ENCODE measurements around the gene FILIP1L.

The FILIP1L gene

DNA sequence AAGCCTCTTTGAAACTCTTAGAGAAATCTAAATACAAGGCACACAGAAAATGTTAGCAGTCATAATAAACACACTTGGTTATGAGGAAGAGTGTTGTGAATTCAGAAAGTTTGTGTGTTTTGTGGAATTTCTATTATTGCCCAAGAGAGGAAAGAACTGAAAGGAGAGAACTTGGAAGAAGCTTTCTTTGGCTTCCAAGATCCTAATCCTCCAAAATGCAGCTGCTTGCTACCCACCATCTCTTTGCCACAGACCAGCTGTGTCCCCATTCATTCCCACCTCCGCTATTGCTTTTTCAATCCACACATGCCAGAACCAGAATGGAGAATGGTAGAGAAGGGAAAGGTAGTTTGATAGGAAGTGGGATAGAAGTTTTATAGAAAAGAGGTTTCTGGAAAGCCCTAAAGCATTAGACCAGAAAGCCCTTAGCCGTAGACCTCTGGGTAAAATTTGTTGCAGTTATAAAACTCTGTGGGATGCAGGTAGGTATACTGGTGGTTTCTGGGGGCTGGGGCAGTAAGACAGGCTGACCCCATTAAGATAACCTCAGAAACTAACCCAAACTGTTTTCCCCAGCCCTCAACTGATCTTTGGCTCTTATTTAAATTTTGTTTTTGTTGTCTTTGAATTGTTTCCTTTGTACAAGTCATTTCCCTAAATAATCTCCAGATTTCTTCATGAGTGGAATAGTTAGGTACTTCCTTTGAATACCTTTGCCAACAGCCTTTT is 108.5 kb downstream of the FILIP1L start:
- no peak for DNase-seq

DNA sequence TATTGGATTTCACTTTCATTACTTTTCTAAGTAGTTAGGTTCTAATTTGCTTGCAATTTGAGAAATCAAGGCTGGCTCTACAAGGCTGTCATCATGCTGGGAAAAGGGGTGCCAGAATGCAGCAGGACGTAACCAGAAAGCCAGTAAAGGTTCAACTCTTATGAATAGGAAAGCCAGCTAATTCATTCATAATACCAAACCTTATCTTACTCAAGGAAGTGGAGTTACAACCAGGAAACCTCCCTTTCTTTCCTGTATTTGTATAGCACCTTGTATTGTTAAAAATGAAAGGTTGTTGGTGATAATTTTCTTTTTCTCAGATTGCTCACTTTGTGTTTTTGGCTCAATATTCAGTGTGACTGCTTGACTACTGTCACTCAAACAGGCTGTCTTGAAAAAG is 109.4 kb downstream of the FILIP1L start:
- DNase-seq: no peak

DNA sequence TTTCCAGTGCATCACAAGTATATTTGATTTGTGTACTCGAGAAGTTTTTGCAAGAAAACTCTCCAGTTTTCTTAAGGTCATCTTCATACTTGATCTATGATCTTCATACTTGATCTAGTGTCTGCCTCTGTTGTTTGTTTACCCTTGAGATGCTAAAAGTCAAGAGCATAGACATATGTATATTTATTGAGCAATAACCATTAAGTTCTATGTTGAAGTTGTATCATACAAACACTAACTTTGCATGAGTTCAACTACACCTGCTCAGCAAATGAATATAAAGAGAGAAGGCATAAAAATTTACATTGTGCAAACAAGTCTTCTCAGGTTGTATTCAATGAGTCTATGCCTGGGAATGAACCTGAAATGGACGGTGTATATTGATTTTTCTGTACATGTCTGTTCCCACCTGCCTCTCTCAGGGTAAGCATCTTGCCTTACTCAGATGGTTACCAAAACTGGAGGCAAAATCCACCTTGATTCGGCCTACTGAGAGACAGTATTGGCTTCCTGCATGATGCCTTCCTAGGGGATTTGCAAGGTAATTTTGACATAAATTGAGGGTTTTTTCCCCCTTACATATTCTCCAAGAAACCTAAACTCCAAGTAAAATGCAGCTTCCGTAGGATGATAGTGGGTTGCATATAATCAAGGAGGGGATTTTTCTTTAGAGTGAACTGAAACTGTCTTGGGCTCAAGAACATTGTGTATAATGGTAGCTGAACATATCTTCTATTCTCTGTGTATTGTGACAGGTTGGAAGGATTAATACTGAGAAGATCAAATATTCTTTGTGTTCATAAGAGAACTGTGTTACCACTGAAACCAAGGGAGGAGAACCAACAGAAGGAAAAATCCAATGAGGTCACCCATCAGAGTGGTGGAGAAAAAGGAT is 110.4 kb downstream of the FILIP1L start:
- DNase-seq: no peak

DNA sequence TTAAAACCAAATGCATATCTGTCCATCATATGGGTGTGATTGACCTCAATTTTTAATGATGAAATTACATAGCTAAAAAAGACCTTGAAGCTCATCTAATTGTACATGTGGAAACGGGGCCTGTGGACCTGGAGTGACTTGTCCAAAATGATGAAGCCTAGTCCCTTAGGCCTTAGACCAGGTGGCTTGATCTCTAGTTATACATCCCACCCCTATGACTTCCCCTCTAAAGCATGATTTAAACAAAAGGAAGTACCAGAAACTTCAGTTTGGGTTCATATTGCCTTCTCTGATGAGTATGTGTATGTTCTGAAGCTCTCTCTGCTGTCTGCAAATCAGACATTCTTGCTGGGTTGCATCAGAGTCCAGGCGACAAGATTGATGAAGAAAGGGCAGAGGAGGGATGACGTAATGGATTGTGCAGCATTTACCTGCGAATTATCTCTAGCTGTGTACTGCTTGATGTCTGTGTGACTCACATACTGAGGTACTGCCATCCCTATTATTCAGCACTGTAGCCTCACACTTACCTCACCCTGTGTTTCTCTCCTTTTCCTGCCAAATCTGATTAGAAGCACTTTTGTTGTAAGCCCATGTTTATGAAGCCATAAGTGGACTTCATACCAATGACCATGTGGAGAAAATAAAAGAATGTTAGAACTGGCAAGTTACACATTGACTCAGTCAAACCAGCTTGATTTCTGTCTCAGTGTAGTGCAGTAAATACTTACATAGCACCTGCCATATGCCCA is 111.5 kb downstream of the FILIP1L start:
- no peak for DNase-seq

DNA sequence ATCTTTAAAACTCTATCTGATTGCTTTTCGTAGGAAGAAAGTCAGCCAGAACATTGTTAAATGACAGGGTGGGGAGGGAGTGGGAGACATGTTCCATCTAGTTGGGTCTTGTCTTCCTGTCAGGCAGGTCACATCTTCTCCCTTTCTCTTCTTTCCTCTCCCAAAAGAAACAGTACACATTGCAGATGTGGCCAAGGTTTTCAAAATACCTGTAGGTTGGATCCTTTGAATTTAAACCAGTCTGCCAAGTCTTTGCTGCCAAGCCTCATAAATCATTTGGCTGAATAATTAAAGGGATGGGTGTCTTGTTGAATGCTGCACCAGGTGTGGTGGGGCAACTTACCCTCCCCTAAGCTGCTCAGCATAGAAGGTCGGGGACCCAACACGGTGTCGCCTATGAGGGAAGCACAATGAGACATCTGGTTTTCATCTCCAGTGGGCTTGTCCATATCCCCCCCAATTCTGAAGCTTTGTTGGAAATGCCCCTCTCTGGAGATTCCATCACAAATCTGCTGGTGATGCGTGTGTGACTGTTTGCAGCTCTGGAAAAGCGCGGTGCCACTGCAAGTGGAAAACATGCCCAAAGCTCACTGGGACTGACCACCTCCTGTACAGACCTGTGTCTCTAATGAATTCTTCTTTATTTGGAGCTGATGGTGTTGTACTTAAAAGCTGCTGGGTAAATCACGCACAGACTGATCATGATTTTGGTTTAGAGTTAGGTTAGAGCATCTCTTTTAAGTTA is 112.6 kb downstream of the FILIP1L start:
- no peak for DNase-seq

DNA sequence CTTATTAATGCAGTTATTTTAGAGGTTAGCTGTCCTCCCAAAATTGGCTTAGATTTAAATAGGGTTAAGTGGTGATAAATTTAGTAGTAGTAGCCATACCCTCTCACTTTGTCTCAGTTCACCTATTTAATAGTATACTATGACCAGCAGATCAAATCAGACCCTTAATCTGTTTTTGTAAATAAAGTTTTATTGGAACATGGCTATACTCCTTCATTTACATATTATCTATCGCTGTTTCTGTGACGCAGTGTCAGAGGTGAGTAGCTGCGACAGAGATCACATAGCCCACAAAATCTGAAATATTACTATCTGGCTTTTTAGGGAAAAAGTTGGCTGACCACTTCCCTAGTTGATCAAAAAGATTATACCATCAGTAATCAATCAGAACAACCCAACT is 113.2 kb downstream of the FILIP1L start:
- no peak for DNase-seq

DNA sequence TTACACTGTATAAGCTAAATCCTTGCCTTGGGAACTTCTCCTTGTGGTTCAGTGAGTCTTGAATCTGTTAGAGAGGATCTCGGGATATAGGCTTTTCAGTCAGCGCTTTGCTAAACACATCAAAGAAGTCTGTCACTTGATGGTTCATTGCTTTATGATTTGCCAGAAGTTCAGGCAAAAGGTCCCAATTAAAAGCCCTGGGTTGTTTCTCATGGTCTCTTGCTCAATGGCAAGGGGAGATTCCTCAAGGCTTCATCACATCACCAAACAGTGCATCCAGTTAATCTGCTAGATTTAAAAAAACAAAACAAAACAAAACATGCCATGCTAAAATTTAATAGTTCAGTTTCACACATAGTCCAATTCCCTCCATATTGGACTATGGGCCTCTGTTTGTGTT is 114.8 kb downstream of the FILIP1L start:
- no peak for DNase-seq

DNA sequence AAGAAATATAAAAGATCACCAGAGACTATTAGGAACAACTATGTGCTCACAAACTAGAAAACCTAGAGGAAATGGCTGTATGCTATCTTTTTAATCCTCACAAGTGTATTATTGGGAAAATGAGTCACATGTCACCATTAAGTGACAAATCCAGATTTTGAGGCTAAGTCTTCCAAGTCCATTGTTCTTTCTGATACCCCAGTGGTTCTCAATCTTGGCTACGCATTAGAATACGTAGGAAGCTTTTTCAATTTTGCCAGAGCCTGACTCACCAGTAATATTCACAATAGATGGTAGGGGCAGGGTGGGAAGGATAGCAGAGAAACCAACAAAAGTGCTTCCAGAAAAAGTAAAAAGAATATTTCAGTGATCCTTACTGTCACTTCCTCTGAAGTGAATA is 117.0 kb downstream of the FILIP1L start:
- no peak for DNase-seq

DNA sequence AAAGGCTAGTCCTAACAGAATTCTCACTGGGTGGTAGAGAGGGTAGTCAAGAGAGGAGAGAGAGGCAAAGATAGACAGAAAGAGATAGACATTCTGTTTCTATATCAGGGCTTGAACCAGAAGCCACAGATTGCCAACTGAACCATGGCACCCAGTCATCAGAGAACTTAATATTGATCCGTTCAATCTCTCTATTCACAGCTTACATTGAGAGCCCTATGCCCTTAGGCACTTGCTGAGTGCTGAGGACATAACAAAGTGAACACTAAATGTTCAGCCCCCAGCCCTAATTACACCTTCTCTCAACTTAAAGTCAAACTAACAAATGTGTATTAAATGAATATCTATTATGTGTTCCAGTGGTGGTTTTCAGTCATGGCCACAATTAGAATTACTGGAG is 124.1 kb downstream of the FILIP1L start:
- DNase-seq: no peak

DNA sequence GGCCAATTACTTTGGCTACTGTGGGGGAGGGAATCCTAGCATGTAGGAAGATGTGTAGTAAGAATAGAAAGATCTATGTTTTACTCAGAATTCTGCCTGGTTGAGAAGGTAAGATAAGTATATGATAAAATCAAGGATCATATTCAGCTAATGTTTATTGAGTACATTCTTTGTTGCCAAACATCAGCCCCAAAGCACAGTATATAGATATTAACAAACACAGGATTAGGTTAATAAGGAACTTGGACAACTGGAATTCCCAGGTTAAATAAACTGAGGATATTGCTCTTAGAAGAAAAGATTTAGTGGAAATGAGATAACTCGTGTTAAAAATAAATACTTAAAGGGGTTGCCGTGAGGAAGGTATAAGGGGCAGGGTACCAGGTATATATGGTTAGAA is 129.6 kb downstream of the FILIP1L start:
- no peak for DNase-seq

DNA sequence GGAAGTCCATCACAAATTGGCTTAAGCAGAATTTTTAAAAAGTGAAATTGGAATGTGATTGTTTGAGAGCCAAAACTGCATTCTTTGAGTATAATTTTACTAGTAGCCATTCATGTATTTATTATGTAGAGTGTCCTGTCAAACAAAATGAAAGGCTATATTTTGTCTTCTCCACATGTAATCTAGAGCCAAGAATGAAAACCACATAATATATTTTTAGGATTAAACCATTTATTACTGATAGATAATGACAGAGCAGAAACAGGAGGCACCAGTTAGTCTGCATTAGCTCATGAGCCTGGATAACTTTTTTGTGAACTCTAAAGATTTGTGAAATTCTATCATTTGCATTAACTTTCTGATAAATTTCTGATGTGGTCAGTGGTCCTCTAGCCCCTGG is 130.2 kb downstream of the FILIP1L start:
- DNase-seq: no peak

DNA sequence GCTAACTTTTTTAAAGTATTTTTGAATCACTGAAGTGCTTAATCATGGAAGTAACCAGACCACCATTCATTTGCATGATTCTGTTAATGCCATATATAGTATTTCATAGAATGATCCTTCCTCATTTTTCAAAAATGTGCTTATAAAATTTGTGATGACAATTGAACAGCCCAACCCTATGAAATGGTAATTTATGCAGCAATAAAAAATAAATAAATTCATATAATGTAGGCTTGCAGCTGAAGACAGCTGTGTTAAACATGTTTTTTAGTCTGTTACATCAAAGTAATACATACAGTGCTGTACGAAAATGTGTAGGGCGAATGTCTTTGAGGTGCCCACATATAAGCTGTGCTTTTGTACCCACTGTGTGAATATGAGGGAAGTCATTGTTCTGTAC is 131.7 kb downstream of the FILIP1L start:
- DNase-seq: no peak

DNA sequence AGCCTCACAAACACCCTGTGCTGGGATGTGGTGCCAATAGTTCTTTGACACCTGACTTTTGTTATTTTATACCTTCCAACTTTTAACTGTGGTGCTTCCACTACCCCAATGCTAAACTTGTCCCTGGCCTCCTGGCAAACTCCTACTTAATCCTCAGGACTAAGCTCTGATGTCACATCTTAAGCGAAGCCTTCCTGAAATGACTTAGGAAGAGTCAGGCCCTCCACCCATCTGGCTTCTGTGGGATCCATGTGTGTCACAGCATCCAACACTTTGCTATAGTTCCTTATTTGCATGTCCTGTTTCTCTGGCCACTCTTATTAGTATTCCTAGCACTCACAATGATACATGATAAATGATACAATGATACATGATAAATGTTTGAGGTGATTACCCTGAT is 133.2 kb downstream of the FILIP1L start:
- no peak for DNase-seq

DNA sequence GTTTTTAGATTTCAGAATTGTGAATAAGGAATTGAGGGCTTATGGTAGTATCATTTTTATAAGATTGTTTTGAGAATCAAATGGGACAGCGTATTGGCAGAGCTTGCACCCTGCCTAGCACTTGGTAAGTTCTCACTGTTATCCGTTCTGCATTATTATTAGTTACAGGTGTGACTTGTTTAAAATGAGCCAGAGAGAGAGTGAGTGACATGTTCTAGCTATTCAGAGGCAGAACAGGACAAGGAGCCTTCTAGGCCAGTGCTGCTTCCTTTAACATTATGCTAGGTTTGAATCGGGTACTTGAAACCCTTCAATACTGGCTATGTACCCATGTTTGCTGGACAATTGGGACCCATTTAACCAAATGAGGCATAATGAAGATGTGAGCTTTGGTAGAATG is 133.7 kb downstream of the FILIP1L start:
- no peak for DNase-seq

DNA sequence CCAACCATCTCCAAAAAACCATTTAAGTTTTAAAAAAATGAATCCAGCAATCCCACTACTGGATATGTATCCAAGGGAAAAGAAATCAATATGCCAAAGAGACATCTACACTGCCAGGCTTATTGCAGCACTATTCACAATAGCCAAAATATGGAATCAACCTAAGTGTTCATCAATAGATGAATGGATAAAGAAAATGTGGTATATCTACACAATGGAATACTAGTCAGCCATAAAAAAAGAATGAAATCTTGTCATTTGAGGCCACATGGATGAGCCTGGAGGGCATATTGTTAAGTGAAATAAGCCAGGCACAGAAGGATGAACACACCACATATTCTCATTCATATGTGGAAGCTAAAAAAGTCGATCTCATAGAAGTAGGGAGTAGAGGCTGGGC is 136.1 kb downstream of the FILIP1L start:
- DNase-seq: no peak

DNA sequence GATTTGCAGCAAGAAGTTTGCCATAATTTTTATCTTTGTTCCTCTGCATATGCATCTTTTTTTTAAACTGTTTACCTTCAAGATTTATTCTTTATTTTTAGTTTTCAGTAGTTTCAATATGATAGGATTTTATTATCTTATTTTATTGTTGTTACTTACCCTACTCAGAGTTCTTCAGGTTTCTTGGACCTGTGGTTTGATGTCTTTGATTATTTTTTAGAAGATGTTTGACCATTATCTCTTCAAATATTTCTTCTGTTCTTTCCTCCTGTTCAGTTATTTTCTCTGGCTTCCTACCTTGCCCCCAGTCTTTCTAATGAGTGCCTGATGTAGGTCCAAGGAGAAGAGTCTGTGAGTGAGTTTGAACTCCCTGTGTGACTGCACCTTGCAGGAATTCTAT is 137.7 kb downstream of the FILIP1L start:
- no peak for DNase-seq

DNA sequence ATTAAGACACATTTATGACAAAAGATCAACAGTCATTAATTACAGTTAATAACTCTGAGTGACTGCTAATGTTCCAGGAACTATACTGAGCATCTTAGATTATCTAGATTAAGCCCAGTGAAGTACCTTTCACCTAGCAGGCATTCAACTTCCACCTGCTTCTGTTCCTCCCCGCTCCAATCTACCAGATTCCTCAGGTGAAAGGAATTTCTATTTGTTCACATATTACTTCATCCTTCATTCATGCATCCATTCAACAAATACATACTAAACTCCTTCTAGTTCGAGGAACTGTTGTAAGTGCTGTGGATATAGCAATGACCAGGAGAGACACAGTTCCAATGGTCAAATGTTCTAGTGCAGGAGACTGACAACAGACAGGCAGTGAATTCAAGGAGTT is 139.3 kb downstream of the FILIP1L start:
- no peak for DNase-seq

DNA sequence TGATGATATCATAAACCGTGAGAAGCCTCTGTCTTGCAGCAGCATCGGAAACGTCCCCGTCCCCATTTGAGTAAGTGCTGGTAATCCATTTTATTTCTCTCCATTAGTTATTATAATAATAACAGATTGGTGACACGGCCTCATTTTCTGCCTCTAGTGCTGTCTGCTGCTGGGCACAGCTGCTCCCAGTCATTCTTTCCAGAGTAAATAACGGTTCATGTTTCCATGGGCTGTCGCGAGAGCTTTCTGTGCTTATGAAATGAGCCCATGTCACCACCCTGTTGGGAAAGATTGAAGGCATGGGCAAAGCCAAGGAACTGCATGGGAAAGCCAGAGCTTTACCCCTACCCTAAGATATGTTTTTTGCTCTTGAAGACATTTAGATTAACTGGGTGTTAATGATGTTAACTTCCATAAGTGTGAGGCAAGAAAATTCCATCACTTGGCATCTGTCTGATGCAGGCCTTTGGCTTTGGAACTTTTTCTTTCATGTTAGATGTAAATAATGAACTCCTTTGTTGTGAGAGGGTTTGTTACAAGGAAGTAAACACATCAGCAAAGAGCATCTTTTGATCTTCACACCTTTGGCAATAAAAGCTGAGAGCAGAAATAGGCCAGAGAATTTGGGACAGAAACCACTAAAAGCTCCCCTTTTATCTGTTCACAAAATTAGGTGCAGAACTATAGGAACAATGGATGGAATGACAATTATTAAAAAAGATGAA is 141.8 kb downstream of the FILIP1L start:
- DNase-seq: no peak

DNA sequence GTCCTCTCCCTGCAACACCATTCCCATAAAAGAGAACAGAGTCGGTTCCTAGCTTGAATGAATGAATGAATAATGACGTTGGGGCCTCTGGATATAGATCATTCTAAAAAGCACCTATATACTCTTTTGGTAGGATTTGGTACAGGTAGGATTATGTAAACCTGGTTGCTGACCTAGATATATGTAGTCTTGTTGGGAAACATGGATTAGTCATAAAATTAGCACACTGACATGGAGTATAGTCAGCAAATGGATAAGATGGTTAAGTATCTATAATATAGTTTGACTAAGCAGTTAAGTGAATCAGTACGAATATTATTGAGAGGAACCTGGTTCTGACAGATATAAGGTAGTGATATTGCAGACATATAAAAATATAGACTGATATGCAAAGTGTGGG is 142.5 kb downstream of the FILIP1L start:
- no peak for DNase-seq

DNA sequence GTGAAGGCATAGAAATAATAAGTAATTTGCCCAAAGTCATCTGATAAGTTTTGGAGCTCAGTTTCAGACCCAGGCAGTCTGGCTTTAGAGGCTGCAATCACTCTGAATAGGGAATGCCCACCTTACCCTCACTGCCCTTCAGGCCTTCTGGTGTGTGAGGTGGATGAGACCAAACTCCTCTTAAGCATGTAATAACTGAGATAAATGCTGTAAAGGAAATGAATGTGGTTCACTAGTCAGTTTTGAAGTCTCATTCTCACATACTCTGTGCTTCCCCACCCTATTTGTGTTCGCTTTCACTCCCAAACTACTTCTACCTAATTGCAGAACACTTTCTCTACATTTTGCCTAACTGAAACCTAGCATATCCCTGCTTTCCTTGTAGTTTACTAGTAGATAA is 144.1 kb downstream of the FILIP1L start:
- no peak for DNase-seq

DNA sequence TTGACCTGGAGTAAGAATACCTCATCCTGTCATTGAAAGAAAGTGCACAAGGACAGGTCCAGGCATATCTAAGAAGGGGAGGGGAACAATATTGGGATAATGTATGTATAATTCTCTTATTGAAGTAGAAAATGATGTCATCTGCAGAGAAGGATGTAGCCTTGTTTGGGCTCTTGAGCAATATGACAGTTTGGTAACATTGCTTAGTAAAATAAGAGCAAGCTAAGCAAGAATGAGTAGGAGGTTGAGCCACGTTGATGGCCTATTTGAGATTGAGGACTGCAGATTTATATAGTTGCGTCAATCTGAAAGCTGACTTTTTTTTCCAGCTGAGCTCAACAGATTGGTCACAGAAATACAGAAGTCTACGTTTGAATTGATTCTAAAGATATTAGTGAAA is 145.2 kb downstream of the FILIP1L start:
- DNase-seq: no peak

DNA sequence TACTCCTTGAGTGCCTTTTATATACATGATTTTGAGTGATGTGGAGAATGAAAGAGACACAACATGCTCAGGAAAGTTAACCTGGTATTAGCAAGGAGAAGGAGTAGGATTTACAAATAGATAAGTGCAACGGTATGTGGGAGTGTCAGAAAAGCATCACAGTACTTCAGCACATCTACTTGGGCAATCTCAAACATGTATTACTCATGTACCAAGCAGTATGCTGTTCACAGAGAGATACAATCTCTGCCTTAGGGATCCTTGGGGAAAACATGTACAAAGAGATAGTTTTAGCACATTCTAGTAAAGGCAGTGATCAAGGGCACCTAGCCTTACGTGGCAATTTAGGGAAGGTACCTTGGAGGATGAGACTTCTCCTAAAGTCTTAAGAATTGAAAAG is 146.5 kb downstream of the FILIP1L start:
- no peak for DNase-seq
